Neural cell (in vitro differentiated cells): ENCODE results near the gene CNIH3.

Source experiments
- CTCF ChIP-seq: fragments of 450-650 bp; IDR thresholded peaks from 2 replicates; pipeline ENCODE4 v1.5.1; 2014; ENCODE audit warnings: antibody characterized with exemption, mild to moderate bottlenecking, moderate library complexity; ENCODE audit not compliant: poor library complexity, severe bottlenecking
- EZH2 ChIP-seq: fragments of 200-600, 300-800 bp; shearing (Covaris generic), sonication (generic); IDR thresholded peaks from 2 replicates; pipeline ENCODE4 v1.6.1; 2014; ENCODE audit warnings: antibody characterized with exemption, low read length, borderline replicate concordance, mild to moderate bottlenecking; ENCODE audit not compliant: insufficient read depth, poor library complexity, severe bottlenecking

- TF ChIP-seq EZH2 (no peak), CTCF (no peak)
Measured at GRCh38 chr1:224640018-224640417, 23.9 kb downstream of the CNIH3 start.
